ENCODE measurements around the gene ST6GAL2. TPM values are rescaled to one million over a fixed set of nuclear protein-coding genes. Genes with fewer than 3 reads are reported as not detected.

The ST6GAL2 gene
- total RNA-seq, 4 donors from 2014 or later: 0.04 to 1.3 (median 0.82) TPM

DNA sequence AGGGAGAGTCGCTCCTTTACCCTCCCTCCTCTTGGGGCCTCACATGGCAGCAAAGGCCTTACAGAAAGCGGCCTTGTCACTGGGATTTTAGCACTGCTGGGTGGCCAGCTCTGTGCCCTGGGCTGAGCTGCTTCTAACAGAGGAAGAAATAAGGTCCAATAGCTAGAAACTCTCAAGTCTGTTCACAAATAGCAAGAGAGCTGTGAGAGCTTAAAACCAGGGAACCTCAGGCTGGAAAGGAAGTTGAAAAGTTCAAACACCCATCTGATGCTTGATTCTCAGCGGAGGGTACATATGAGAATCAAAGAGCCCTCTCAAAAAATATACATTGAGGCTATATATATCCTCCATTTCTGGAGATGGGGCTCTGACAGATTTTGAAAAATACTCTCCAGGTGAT lies 54.7 kb downstream of the ST6GAL2 start:
- intact Hi-C loops (cut with DNase I; ENCODE audit: low total_unique reads): no loop called here
- DNase-seq (ENCODE audit: low spot score in 2 of 2): peak in 1 of 2 donors; percentile 18
- no peak overlapping the region for H3K4me3 ChIP-seq (ENCODE audit: low read depth, poor library complexity, severe bottlenecking)
- 79 to 81% methylated on average over 3 of the region's 3 CpGs for WGBS, 2 donors
- TF ChIP-seq, protein P1, sequence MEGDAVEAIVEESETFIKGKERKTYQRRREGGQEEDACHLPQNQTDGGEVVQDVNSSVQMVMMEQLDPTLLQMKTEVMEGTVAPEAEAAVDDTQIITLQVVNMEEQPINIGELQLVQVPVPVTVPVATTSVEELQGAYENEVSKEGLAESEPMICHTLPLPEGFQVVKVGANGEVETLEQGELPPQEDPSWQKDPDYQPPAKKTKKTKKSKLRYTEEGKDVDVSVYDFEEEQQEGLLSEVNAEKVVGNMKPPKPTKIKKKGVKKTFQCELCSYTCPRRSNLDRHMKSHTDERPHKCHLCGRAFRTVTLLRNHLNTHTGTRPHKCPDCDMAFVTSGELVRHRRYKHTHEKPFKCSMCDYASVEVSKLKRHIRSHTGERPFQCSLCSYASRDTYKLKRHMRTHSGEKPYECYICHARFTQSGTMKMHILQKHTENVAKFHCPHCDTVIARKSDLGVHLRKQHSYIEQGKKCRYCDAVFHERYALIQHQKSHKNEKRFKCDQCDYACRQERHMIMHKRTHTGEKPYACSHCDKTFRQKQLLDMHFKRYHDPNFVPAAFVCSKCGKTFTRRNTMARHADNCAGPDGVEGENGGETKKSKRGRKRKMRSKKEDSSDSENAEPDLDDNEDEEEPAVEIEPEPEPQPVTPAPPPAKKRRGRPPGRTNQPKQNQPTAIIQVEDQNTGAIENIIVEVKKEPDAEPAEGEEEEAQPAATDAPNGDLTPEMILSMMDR (IDR thresholded peaks at IDR 0.05): no peak
- no peak for TF ChIP-seq POLR2A (IDR thresholded peaks at IDR 0.05)

DNA sequence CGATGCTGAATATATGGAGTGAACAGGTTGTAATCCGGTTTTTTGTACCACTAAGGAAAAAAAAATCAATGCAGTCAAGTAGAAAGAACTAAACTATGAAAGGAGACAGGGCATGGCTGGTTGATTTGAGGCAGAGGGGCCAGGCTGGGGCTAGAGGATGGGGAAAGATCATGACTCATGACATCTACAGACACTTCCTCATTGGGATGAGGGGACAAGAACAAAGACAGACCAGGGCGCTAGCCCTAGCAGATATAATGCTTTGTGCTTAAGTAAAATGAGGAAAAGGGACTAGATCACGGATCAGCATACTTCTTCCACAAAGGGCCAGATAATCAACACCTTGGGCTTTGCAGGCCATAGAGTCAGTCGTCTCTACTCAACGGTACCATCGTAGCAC lies 55.8 kb downstream of the ST6GAL2 start:
- peak in 1 of 2 donors; percentile 20 for DNase-seq (ENCODE audit: low spot score in 2 of 2)
- TF ChIP-seq, protein P1 (IDR thresholded peaks at IDR 0.05): no peak
- TF ChIP-seq POLR2A (IDR thresholded peaks at IDR 0.05): no peak
- WGBS, 2 donors: 90 to 93% methylated on average over 7 of the region's 7 CpGs
- no peak overlapping the region for H3K4me3 ChIP-seq (ENCODE audit: low read depth, poor library complexity, severe bottlenecking)
- intact Hi-C loops (cut with DNase I; ENCODE audit: low total_unique reads): no loop called here

DNA sequence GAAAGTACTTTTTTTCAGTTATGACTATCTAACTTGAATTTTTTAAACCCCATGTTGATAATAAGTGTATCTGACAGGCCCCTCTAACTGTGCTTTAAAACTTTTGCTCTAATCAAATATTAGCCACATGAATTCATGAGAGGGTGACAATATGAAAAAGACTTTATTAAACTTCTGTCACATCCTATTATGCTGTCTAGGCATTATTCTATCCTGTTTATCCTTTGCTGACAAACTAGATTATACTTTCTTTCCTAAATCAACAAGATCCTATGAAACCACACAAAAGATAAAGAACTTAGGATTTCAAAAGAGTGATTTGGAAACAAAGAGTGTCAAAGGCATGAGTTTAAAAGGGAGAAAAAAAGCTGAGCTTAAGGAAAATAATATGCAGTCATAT lies 57.8 kb downstream of the ST6GAL2 start:
- no peak for DNase-seq (ENCODE audit: low spot score in 2 of 2)
- no peak overlapping the region for H3K4me3 ChIP-seq (ENCODE audit: low read depth, poor library complexity, severe bottlenecking)
- intact Hi-C loops (cut with DNase I; ENCODE audit: low total_unique reads): no loop called here
- TF ChIP-seq POLR2A (IDR thresholded peaks at IDR 0.05): no peak
- TF ChIP-seq, protein P1 (IDR thresholded peaks at IDR 0.05): no peak

DNA sequence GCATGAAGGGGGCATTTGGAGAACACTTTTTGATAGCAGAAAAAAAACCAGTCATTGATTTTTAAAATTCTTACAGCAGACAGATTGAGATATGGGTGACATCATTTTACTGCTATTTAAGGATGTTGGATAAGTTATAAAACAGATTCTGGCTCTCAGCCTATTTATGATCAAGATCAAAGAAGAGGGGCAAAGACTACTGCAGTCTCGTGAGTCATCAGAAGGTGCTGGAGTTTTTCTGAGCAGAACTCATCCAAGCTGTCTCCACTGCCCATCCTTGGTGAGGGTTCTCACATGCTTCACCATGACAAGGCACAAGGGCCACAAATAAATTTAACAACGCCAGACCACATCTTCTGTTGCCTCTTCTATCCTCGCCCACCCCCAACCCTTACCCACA lies 58.8 kb downstream of the ST6GAL2 start:
- no peak overlapping the region for H3K4me3 ChIP-seq (ENCODE audit: low read depth, poor library complexity, severe bottlenecking)
- intact Hi-C loops (cut with DNase I; ENCODE audit: low total_unique reads): no loop called here
- no peak for DNase-seq (ENCODE audit: low spot score in 2 of 2)
- WGBS, 2 donors: 75 to 82% methylated on average over 3 of the region's 3 CpGs
- TF ChIP-seq POLR2A (IDR thresholded peaks at IDR 0.05): no peak
- TF ChIP-seq, protein P1 (IDR thresholded peaks at IDR 0.05): no peak

DNA sequence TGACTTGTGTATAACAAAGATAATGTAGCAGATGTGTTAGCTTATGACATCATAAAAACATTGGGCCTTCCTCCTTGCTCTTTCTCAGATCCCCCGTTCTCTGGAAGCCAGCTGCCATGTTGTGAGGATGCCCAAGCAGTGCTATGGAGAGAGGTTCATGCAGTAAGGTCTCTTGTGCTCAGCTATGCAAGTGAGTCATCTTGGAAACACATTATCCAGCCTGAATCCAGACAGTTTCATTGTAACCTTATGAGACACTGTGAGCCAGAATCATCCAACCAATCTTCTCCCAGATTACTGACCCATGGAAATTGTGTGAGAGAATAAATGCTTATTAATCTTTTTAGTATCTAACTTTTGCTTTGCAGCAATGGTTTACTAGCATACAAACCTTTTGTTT lies 60.8 kb downstream of the ST6GAL2 start:
- intact Hi-C loops (cut with DNase I; ENCODE audit: low total_unique reads): no loop called here
- no peak overlapping the region for H3K4me3 ChIP-seq (ENCODE audit: low read depth, poor library complexity, severe bottlenecking)
- WGBS, 2 donors: 81 to 88% methylated on average over 1 of the region's 1 CpG
- no peak for DNase-seq (ENCODE audit: low spot score in 2 of 2)
- TF ChIP-seq POLR2A (IDR thresholded peaks at IDR 0.05): no peak
- TF ChIP-seq, protein P1 (IDR thresholded peaks at IDR 0.05): no peak

DNA sequence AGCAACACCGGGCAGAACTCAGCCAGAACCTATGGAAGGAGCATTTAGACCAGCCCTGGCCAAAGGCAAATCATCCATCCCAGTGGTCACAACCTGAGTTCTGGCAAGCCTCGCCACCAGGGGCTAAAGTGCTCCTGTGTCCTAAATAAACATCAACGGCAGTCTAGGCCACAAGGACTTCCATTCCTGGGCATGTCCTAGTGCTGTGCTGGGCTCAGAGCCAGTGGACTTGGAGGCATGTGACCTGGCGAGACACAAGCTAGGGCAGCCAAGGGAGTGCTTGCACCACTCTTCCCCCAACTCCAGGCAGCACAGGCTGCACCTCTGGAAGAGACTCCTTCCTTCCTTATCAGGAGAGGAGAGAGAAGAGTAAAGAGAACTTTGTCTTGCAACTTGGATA lies 69.0 kb downstream of the ST6GAL2 start:
- intact Hi-C loops (cut with DNase I; ENCODE audit: low total_unique reads): no loop called here
- TF ChIP-seq, protein P1 (IDR thresholded peaks at IDR 0.05): no peak
- no peak for TF ChIP-seq POLR2A (IDR thresholded peaks at IDR 0.05)
- DNase-seq (ENCODE audit: low spot score in 2 of 2): no peak
- 71 to 94% methylated on average over 3 to 4 of the region's 4 CpGs for WGBS, 2 donors
- no peak overlapping the region for H3K4me3 ChIP-seq (ENCODE audit: low read depth, poor library complexity, severe bottlenecking)

All from lower leg skin (tissue), 4 donors.